HEK293 (cell line): ENCODE measurements around the gene GRIA1.

Experiments
- CTCF ChIA-PET: fragments of 350-600 bp; formaldehyde crosslinking; extraction: SDS; loops from one replicate; lab custom pipeline; 2021; ENCODE audit warnings: antibody characterized with exemption; lab: Yijun Ruan, JAX
- POLR2A ChIA-PET: fragments of 300-600 bp; formaldehyde crosslinking; extraction: SDS; loops from one replicate; lab custom pipeline; 2020; ENCODE audit warnings: antibody characterized with exemption, inconsistent platforms; lab: Yijun Ruan, JAX
- H3K27ac ChIP-seq: fragments of 200-500 bp; sonication (Bioruptor generic); 2 replicates; pipeline ENCODE4 v1.5.1; 2014; ENCODE audit warnings: low read depth, low read length, control low read depth, inconsistent platforms; ENCODE audit errors: extremely low read depth
- H3K36me3 ChIP-seq, 2 experiments: fragments of 200-500 bp in 1 of 2; sonication (Bioruptor generic) in 1 of 2; 1 replicate in 1 of 2; 2 replicates in 1 of 2; pipeline ENCODE4 v1.5.1; 2014 to 2017; ENCODE audit warnings: inconsistent platforms in 2 of 2, low read length in 2 of 2; ENCODE audit not compliant: control insufficient read depth in 2 of 2, insufficient read depth in 1 of 2
- H3K4me1 ChIP-seq: fragments of 200-500 bp; sonication (Bioruptor generic); 2 replicates; pipeline ENCODE4 v1.5.1; 2014; ENCODE audit warnings: mild to moderate bottlenecking, low read length, inconsistent platforms; ENCODE audit not compliant: control insufficient read depth, insufficient read depth
- H3K4me3 ChIP-seq: 2 replicates; pipeline ENCODE4 v1.5.1; 2011; ENCODE audit warnings: low read depth, mild to moderate bottlenecking, control low read depth, low read length, moderate library complexity
- H3K9me3 ChIP-seq: fragments of 200-500 bp; sonication (Bioruptor generic); 2 replicates; pipeline ENCODE4 v1.5.1; 2014; ENCODE audit warnings: low read depth, low read length, inconsistent platforms; ENCODE audit not compliant: control insufficient read depth, insufficient read depth
- KLF1 ChIP-seq: fragments of 450-650 bp; formaldehyde crosslinking; IDR thresholded peaks from 2 replicates; pipeline ENCODE4 v1.5.1; 2016; ENCODE audit warnings: missing biosample characterization, missing genetic modification characterization
- SP3 ChIP-seq: fragments of 450-650 bp; formaldehyde crosslinking; IDR thresholded peaks from 2 replicates; pipeline ENCODE4 v1.5.1; 2016; ENCODE audit warnings: missing biosample characterization, missing genetic modification characterization
- ZBTB49 ChIP-seq: fragments of 450-650 bp; formaldehyde crosslinking; IDR thresholded peaks from 2 replicates; pipeline ENCODE4 v1.5.1; 2016; ENCODE audit warnings: missing biosample characterization, missing genetic modification characterization, low read depth
- ZNF214 ChIP-seq: fragments of 450-650 bp; formaldehyde crosslinking; IDR thresholded peaks from 2 replicates; pipeline ENCODE4 v1.5.1; 2017; ENCODE audit warnings: missing biosample characterization, mild to moderate bottlenecking, missing genetic modification characterization, borderline replicate concordance
- ZNF26 ChIP-seq: fragments of 450-650 bp; formaldehyde crosslinking; IDR thresholded peaks from 2 replicates; pipeline ENCODE4 v1.5.1; 2016; ENCODE audit warnings: missing biosample characterization, missing genetic modification characterization
- ZNF391 ChIP-seq: fragments of 450-650 bp; formaldehyde crosslinking; IDR thresholded peaks from 2 replicates; pipeline ENCODE4 v1.5.1; 2016; ENCODE audit warnings: low read depth, missing biosample characterization, missing genetic modification characterization, borderline replicate concordance
- ZNF513 ChIP-seq: fragments of 450-650 bp; IDR thresholded peaks from 2 replicates; pipeline ENCODE4 v1.5.1; 2018; ENCODE audit warnings: missing biosample characterization, missing genetic modification characterization
- ZNF623 ChIP-seq: fragments of 450-650 bp; formaldehyde crosslinking; IDR thresholded peaks from 2 replicates; pipeline ENCODE4 v1.5.1; 2016; ENCODE audit warnings: missing biosample characterization, missing genetic modification characterization
- ZNF624 ChIP-seq: fragments of 450-650 bp; formaldehyde crosslinking; IDR thresholded peaks from 2 replicates; pipeline ENCODE4 v1.5.1; 2017; ENCODE audit warnings: missing biosample characterization, missing genetic modification characterization
- ZNF626 ChIP-seq: fragments of 450-650 bp; sonication (Bioruptor Pico); formaldehyde crosslinking; IDR thresholded peaks from 2 replicates; pipeline ENCODE4 v1.5.1; 2018; ENCODE audit warnings: missing biosample characterization, missing genetic modification characterization, inconsistent platforms
- ZNF639 ChIP-seq: fragments of 450-650 bp; formaldehyde crosslinking; IDR thresholded peaks from 2 replicates; pipeline ENCODE4 v1.5.1; 2016; ENCODE audit warnings: missing biosample characterization, missing genetic modification characterization
- ZNF664 ChIP-seq: fragments of 450-650 bp; formaldehyde crosslinking; IDR thresholded peaks from 2 replicates; pipeline ENCODE4 v1.5.1; 2016; ENCODE audit warnings: missing biosample characterization, missing genetic modification characterization
- ZNF677 ChIP-seq: fragments of 450-650 bp; IDR thresholded peaks from 2 replicates; pipeline ENCODE4 v1.5.0; 2018; ENCODE audit warnings: missing biosample characterization, mild to moderate bottlenecking, missing genetic modification characterization, moderate library complexity
- ZNF837 ChIP-seq: fragments of 450-650 bp; formaldehyde crosslinking; IDR thresholded peaks from 2 replicates; pipeline ENCODE4 v1.5.1; 2016; ENCODE audit warnings: missing biosample characterization, missing genetic modification characterization

GRIA1 gene

GRCh38 chr5:153780876-153781705 lies 290.6 kb downstream of the GRIA1 start:
- ChIA-PET CTCF (no interaction called here), POLR2A (no interaction called here)
- Histone ChIP-seq H3K4me3 (no peak overlapping the region), H3K27ac (no peak overlapping the region), H3K36me3 (no peaks in the 10 kb centered on the region), H3K4me1 (no peaks in the 10 kb centered on the region), H3K9me3 (no peaks in the 10 kb centered on the region)
- TF ChIP-seq ZNF624 (tag by site-specific recombination) (no peak), ZNF639 (tag by site-specific recombination) (no peak), ZNF26 (tag by site-specific recombination) (no peak), ZNF214 (tag by site-specific recombination) (no peak)

GRCh38 chr5:153782589-153783361 lies 292.3 kb downstream of the GRIA1 start:
- Histone ChIP-seq H3K27ac (no peak overlapping the region), H3K36me3 (no peaks in the 10 kb centered on the region), H3K4me3 (no peak overlapping the region), H3K9me3 (no peaks in the 10 kb centered on the region), H3K4me1 (no peaks in the 10 kb centered on the region)
- POLR2A ChIA-PET: no interaction called here
- CTCF ChIA-PET: no interaction called here
- no peak for TF ChIP-seq SP3
- no peak for TF ChIP-seq KLF1
- no peak for TF ChIP-seq ZNF513 (tag by site-specific recombination)
- no peak for TF ChIP-seq ZBTB49
- no peak for TF ChIP-seq ZNF664
- no peak for TF ChIP-seq ZNF677 (tag by site-specific recombination)
- TF ChIP-seq ZNF626: no peak
- no peak for TF ChIP-seq ZNF837 (tag by site-specific recombination)
- no peak for TF ChIP-seq ZNF391 (tag by site-specific recombination)
- TF ChIP-seq ZNF623 (tag by site-specific recombination): no peak
- TF ChIP-seq, all 188 proteins: peak for 0
